Astrocyte (in vitro differentiated cells and primary cell): Measurements from ENCODE around the gene KCNA3. TPM values are rescaled to one million over a fixed set of nuclear protein-coding genes. Genes with fewer than 3 reads are reported as not detected.

Experiments
- DNase-seq: peaks from one replicate; pipeline ENCODE4 v3.0.0-alpha.2; 2010; ENCODE audit warnings: low read depth
- FAIRE-seq: peaks from 2 replicates; lab custom pipeline; 2011; peaks lifted over from hg19 to GRCh38; lab: Jason Lieb, UNC
- H2AFZ ChIP-seq: 2 replicates; pipeline ENCODE4 v1.6.0; 2012; ENCODE audit warnings: low read depth, low read length, inconsistent platforms
- H3K27ac ChIP-seq: 2 replicates; pipeline ENCODE4 v1.5.1; 2011; ENCODE audit warnings: low read depth, low read length, inconsistent platforms
- H3K27me3 ChIP-seq: 2 replicates; pipeline ENCODE4 v1.6.0; 2011; ENCODE audit warnings: low read length, inconsistent platforms; ENCODE audit not compliant: insufficient read depth
- H3K36me3 ChIP-seq: 2 replicates; pipeline ENCODE4 v1.5.1; 2011; ENCODE audit warnings: low read length, inconsistent platforms; ENCODE audit not compliant: insufficient read depth
- H3K4me1 ChIP-seq: 2 replicates; pipeline ENCODE4 v1.5.1; 2011; ENCODE audit warnings: low read length, inconsistent platforms; ENCODE audit not compliant: insufficient read depth
- H3K4me2 ChIP-seq: 2 replicates; pipeline ENCODE4 v1.6.0; 2012; ENCODE audit warnings: low read length, inconsistent platforms
- H3K4me3 ChIP-seq: 2 replicates; pipeline ENCODE4 v1.5.1; 2011; ENCODE audit warnings: low read depth, mild to moderate bottlenecking, low read length, inconsistent platforms; ENCODE audit not compliant: insufficient read depth
- H3K79me2 ChIP-seq: 2 replicates; pipeline ENCODE4 v1.6.0; 2012; ENCODE audit warnings: mild to moderate bottlenecking, low read length, inconsistent platforms; ENCODE audit not compliant: insufficient read depth
- H3K9ac ChIP-seq: 2 replicates; pipeline ENCODE4 v1.6.0; 2012; ENCODE audit warnings: mild to moderate bottlenecking, low read length, inconsistent platforms
- H3K9me3 ChIP-seq: 2 replicates; pipeline ENCODE4 v1.5.1; 2012; ENCODE audit warnings: low read depth, mild to moderate bottlenecking, low read length, inconsistent platforms; ENCODE audit not compliant: insufficient read depth
- H4K20me1 ChIP-seq: 2 replicates; pipeline ENCODE4 v1.6.0; 2012; ENCODE audit warnings: low read length, inconsistent platforms; ENCODE audit not compliant: insufficient read depth
- H3K27ac Mint-ChIP-seq: one replicate; pipeline ENCODE4 v1.8.0; 2021; ENCODE audit warnings: mild to moderate bottlenecking, mixed read lengths; ENCODE audit not compliant: unreplicated experiment
- H3K27me3 Mint-ChIP-seq: one replicate; pipeline ENCODE4 v1.8.0; 2021; ENCODE audit warnings: low read depth, mixed read lengths; ENCODE audit not compliant: unreplicated experiment
- H3K36me3 Mint-ChIP-seq: one replicate; pipeline ENCODE4 v1.8.0; 2021; ENCODE audit warnings: low read depth, mixed read lengths; ENCODE audit not compliant: unreplicated experiment
- H3K4me1 Mint-ChIP-seq: one replicate; pipeline ENCODE4 v1.8.0; 2021; ENCODE audit warnings: low read depth, mixed read lengths; ENCODE audit not compliant: unreplicated experiment
- H3K4me3 Mint-ChIP-seq: one replicate; pipeline ENCODE4 v1.8.0; 2021; ENCODE audit warnings: mild to moderate bottlenecking, moderate library complexity, mixed read lengths; ENCODE audit not compliant: unreplicated experiment
- H3K9me3 Mint-ChIP-seq: one replicate; pipeline ENCODE4 v1.8.0; 2021; ENCODE audit warnings: mild to moderate bottlenecking, mixed read lengths; ENCODE audit not compliant: unreplicated experiment
- CTCF ChIP-seq: IDR thresholded peaks from 2 replicates; pipeline ENCODE4 v1.5.1; 2011; ENCODE audit warnings: low read depth, mild to moderate bottlenecking, inconsistent platforms, low read length, moderate library complexity; ENCODE audit not compliant: insufficient read depth
- EZH2 ChIP-seq: IDR thresholded peaks from 2 replicates; pipeline ENCODE4 v1.6.1; 2012; ENCODE audit warnings: mild to moderate bottlenecking, low read length, inconsistent platforms; ENCODE audit not compliant: insufficient read depth
- total RNA-seq: library from RNA; stranded (reverse); gene quantifications from 2 replicates; pipeline ENCODE4 v1.2.1, GENCODE V29; 2021

The KCNA3 gene
- total RNA-seq, 1 donor from 2014 or later = 0.09 TPM

DNA sequence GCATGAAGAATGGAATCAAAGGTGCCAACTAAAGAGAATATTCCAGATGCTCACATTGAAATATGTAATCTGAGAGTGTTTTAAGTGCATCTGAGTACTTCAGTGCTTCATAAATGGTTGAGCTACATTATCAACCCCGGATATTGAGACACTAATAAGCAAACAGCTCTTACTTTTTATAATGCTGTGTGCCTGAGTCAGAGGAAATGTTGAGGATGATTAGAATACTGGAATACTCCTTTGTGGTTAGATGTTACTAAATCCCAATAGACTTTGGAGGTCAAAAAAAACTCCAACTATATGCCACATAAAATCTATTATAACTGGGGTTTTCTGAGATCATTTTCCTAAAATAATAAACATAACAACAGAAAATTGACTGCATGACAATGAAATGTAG, 12.5 kb upstream of the KCNA3 start:
- Histone ChIP-seq H3K9me3 (no peaks in the 10 kb centered on the region), H3K79me2 (no peaks in the 10 kb centered on the region), H3K27ac (no peak overlapping the region), H3K27me3 (no peaks in the 10 kb centered on the region), H3K4me3 (no peak overlapping the region), H3K36me3 (no peaks in the 10 kb centered on the region), H2AFZ (no peak overlapping the region), H3K9ac (no peak overlapping the region), H3K4me1 (no peaks in the 10 kb centered on the region), H3K4me2 (no peak overlapping the region), H4K20me1 (no peaks in the 10 kb centered on the region)
- H3K27ac Mint-ChIP-seq = no peak overlapping the region
- H3K9me3 Mint-ChIP-seq = no peaks in the 10 kb centered on the region
- H3K36me3 Mint-ChIP-seq = no peaks in the 10 kb centered on the region
- DNase-seq (no peak), FAIRE-seq (no peak)
- peaks cover 12% of the 10 kb centered on the region for H3K27me3 Mint-ChIP-seq
- peaks cover 5% of the 10 kb centered on the region for H3K4me1 Mint-ChIP-seq
- TF ChIP-seq CTCF (no peak), EZH2 (no peak)
- H3K4me3 Mint-ChIP-seq = no peak overlapping the region

DNA sequence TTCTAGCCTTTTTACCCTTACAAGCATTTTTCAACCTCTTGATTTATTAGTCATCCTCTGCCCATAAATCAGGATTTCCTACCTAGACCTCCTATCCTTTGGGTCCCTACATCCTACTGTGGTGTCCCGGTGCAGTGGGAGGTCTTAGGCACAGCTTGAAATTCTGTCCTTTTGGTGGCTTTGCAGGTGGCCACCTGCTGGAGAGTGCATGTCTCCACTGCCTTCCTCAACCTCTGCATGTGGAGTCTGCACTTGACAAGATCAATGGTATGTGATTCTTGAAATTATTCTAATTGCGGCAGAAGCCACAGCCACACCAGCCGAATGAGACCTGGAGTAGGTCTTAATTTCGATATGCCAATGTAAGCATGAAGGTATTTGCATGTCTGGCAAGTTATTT, 11.4 kb upstream of the KCNA3 start:
- Histone ChIP-seq H3K4me2 (no peak overlapping the region), H3K9ac (no peak overlapping the region), H3K4me3 (no peak overlapping the region), H3K79me2 (no peaks in the 10 kb centered on the region), H3K9me3 (no peaks in the 10 kb centered on the region), H3K27ac (no peak overlapping the region), H3K36me3 (no peaks in the 10 kb centered on the region), H3K4me1 (no peaks in the 10 kb centered on the region), H4K20me1 (no peaks in the 10 kb centered on the region), H3K27me3 (no peaks in the 10 kb centered on the region), H2AFZ (no peak overlapping the region)
- no peak for FAIRE-seq
- H3K27me3 Mint-ChIP-seq = peaks cover 8% of the 10 kb centered on the region
- TF ChIP-seq CTCF (no peak), EZH2 (no peak)
- no peak overlapping the region for H3K27ac Mint-ChIP-seq
- no peak for DNase-seq
- H3K9me3 Mint-ChIP-seq = no peaks in the 10 kb centered on the region
- H3K4me3 Mint-ChIP-seq = no peak overlapping the region
- no peaks in the 10 kb centered on the region for H3K36me3 Mint-ChIP-seq
- H3K4me1 Mint-ChIP-seq = peaks cover 5% of the 10 kb centered on the region

- Mint-ChIP-seq H3K27me3 (peaks cover 19% of the 10 kb centered on the region), H3K27ac (peak overlapping the region; percentile 59), H3K4me3 (no peak overlapping the region), H3K4me1 (peaks cover 5% of the 10 kb centered on the region), H3K36me3 (no peaks in the 10 kb centered on the region), H3K9me3 (no peaks in the 10 kb centered on the region)
- H3K4me1 ChIP-seq = no peaks in the 10 kb centered on the region
- DNase-seq (no peak), FAIRE-seq (no peak)
- H3K79me2 ChIP-seq = no peaks in the 10 kb centered on the region
- H3K27ac ChIP-seq = no peak overlapping the region
- no peaks in the 10 kb centered on the region for H4K20me1 ChIP-seq
- H2AFZ ChIP-seq = no peak overlapping the region
- no peak for TF ChIP-seq EZH2
- TF ChIP-seq CTCF = no peak
- no peak overlapping the region for H3K4me3 ChIP-seq
- H3K9me3 ChIP-seq = no peaks in the 10 kb centered on the region
- H3K9ac ChIP-seq = no peak overlapping the region
- H3K36me3 ChIP-seq = no peaks in the 10 kb centered on the region
- H3K4me2 ChIP-seq = no peak overlapping the region
- H3K27me3 ChIP-seq = no peaks in the 10 kb centered on the region
These were observed 9.8 kb upstream of the KCNA3 start for GRCh38 chr1:110684491-110684890.
